Astrocyte (in vitro differentiated cells and primary cell): ENCODE results near the gene ANXA7. TPM values are rescaled to one million over a fixed set of nuclear protein-coding genes. Genes with fewer than 3 reads are reported as not detected.

Experiments
- DNase-seq: peaks from one replicate; pipeline ENCODE4 v3.0.0-alpha.2; 2010; ENCODE audit warnings: low read depth
- FAIRE-seq: peaks from 2 replicates; lab custom pipeline; 2011; peaks lifted over from hg19 to GRCh38; lab: Jason Lieb, UNC
- H2AFZ ChIP-seq: 2 replicates; pipeline ENCODE4 v1.6.0; 2012; ENCODE audit warnings: low read depth, low read length, inconsistent platforms
- H3K27ac ChIP-seq: 2 replicates; pipeline ENCODE4 v1.5.1; 2011; ENCODE audit warnings: low read depth, low read length, inconsistent platforms
- H3K27me3 ChIP-seq: 2 replicates; pipeline ENCODE4 v1.6.0; 2011; ENCODE audit warnings: low read length, inconsistent platforms; ENCODE audit not compliant: insufficient read depth
- H3K36me3 ChIP-seq: 2 replicates; pipeline ENCODE4 v1.5.1; 2011; ENCODE audit warnings: low read length, inconsistent platforms; ENCODE audit not compliant: insufficient read depth
- H3K4me1 ChIP-seq: 2 replicates; pipeline ENCODE4 v1.5.1; 2011; ENCODE audit warnings: low read length, inconsistent platforms; ENCODE audit not compliant: insufficient read depth
- H3K4me2 ChIP-seq: 2 replicates; pipeline ENCODE4 v1.6.0; 2012; ENCODE audit warnings: low read length, inconsistent platforms
- H3K4me3 ChIP-seq: 2 replicates; pipeline ENCODE4 v1.5.1; 2011; ENCODE audit warnings: low read depth, mild to moderate bottlenecking, low read length, inconsistent platforms; ENCODE audit not compliant: insufficient read depth
- H3K79me2 ChIP-seq: 2 replicates; pipeline ENCODE4 v1.6.0; 2012; ENCODE audit warnings: mild to moderate bottlenecking, low read length, inconsistent platforms; ENCODE audit not compliant: insufficient read depth
- H3K9ac ChIP-seq: 2 replicates; pipeline ENCODE4 v1.6.0; 2012; ENCODE audit warnings: mild to moderate bottlenecking, low read length, inconsistent platforms
- H3K9me3 ChIP-seq: 2 replicates; pipeline ENCODE4 v1.5.1; 2012; ENCODE audit warnings: low read depth, mild to moderate bottlenecking, low read length, inconsistent platforms; ENCODE audit not compliant: insufficient read depth
- H4K20me1 ChIP-seq: 2 replicates; pipeline ENCODE4 v1.6.0; 2012; ENCODE audit warnings: low read length, inconsistent platforms; ENCODE audit not compliant: insufficient read depth
- H3K27ac Mint-ChIP-seq: one replicate; pipeline ENCODE4 v1.8.0; 2021; ENCODE audit warnings: mild to moderate bottlenecking, mixed read lengths; ENCODE audit not compliant: unreplicated experiment
- H3K27me3 Mint-ChIP-seq: one replicate; pipeline ENCODE4 v1.8.0; 2021; ENCODE audit warnings: low read depth, mixed read lengths; ENCODE audit not compliant: unreplicated experiment
- H3K36me3 Mint-ChIP-seq: one replicate; pipeline ENCODE4 v1.8.0; 2021; ENCODE audit warnings: low read depth, mixed read lengths; ENCODE audit not compliant: unreplicated experiment
- H3K4me1 Mint-ChIP-seq: one replicate; pipeline ENCODE4 v1.8.0; 2021; ENCODE audit warnings: low read depth, mixed read lengths; ENCODE audit not compliant: unreplicated experiment
- H3K4me3 Mint-ChIP-seq: one replicate; pipeline ENCODE4 v1.8.0; 2021; ENCODE audit warnings: mild to moderate bottlenecking, moderate library complexity, mixed read lengths; ENCODE audit not compliant: unreplicated experiment
- H3K9me3 Mint-ChIP-seq: one replicate; pipeline ENCODE4 v1.8.0; 2021; ENCODE audit warnings: mild to moderate bottlenecking, mixed read lengths; ENCODE audit not compliant: unreplicated experiment
- EZH2 ChIP-seq: IDR thresholded peaks from 2 replicates; pipeline ENCODE4 v1.6.1; 2012; ENCODE audit warnings: mild to moderate bottlenecking, low read length, inconsistent platforms; ENCODE audit not compliant: insufficient read depth
- total RNA-seq: library from RNA; stranded (reverse); gene quantifications from 2 replicates; pipeline ENCODE4 v1.2.1, GENCODE V29; 2021
- TF ChIP-seq, protein P1 (sequence below): IDR thresholded peaks from 2 replicates; pipeline ENCODE4 v1.5.1; 2011; ENCODE audit warnings: low read depth, mild to moderate bottlenecking, inconsistent platforms, low read length, moderate library complexity; ENCODE audit not compliant: insufficient read depth

ANXA7 gene
- total RNA-seq, 1 donor from 2014 or later = 79.6 TPM

GRCh38 chr10:73459683-73460314 is 45.9 kb upstream of the ANXA7 start:
- H3K27ac ChIP-seq = no peak overlapping the region
- H4K20me1 ChIP-seq = peaks cover 3% of the 10 kb centered on the region
- Mint-ChIP-seq H3K27ac (no peak overlapping the region), H3K9me3 (no peaks in the 10 kb centered on the region), H3K36me3 (peaks cover 13% of the 10 kb centered on the region), H3K4me3 (no peak overlapping the region), H3K4me1 (no peaks in the 10 kb centered on the region), H3K27me3 (no peaks in the 10 kb centered on the region)
- no peak overlapping the region for H3K4me2 ChIP-seq
- no peaks in the 10 kb centered on the region for H3K27me3 ChIP-seq
- no peaks in the 10 kb centered on the region for H3K79me2 ChIP-seq
- no peaks in the 10 kb centered on the region for H3K4me1 ChIP-seq
- no peak for TF ChIP-seq EZH2
- TF ChIP-seq, protein P1, sequence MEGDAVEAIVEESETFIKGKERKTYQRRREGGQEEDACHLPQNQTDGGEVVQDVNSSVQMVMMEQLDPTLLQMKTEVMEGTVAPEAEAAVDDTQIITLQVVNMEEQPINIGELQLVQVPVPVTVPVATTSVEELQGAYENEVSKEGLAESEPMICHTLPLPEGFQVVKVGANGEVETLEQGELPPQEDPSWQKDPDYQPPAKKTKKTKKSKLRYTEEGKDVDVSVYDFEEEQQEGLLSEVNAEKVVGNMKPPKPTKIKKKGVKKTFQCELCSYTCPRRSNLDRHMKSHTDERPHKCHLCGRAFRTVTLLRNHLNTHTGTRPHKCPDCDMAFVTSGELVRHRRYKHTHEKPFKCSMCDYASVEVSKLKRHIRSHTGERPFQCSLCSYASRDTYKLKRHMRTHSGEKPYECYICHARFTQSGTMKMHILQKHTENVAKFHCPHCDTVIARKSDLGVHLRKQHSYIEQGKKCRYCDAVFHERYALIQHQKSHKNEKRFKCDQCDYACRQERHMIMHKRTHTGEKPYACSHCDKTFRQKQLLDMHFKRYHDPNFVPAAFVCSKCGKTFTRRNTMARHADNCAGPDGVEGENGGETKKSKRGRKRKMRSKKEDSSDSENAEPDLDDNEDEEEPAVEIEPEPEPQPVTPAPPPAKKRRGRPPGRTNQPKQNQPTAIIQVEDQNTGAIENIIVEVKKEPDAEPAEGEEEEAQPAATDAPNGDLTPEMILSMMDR = no peak
- H2AFZ ChIP-seq = no peak overlapping the region
- peaks cover 5% of the 10 kb centered on the region for H3K36me3 ChIP-seq
- H3K9ac ChIP-seq = no peak overlapping the region
- no peak overlapping the region for H3K4me3 ChIP-seq
- no peak for DNase-seq
- FAIRE-seq = no peak
- H3K9me3 ChIP-seq = no peaks in the 10 kb centered on the region

GRCh38 chr10:73456187-73456890 is 42.5 kb upstream of the ANXA7 start:
- no peaks in the 10 kb centered on the region for H3K79me2 ChIP-seq
- Mint-ChIP-seq H3K27ac (no peak overlapping the region), H3K9me3 (no peaks in the 10 kb centered on the region), H3K4me1 (no peaks in the 10 kb centered on the region), H3K27me3 (no peaks in the 10 kb centered on the region), H3K36me3 (no peaks in the 10 kb centered on the region), H3K4me3 (no peak overlapping the region)
- H3K4me2 ChIP-seq = no peak overlapping the region
- no peak for TF ChIP-seq EZH2
- TF ChIP-seq, protein P1 = no peak
- no peaks in the 10 kb centered on the region for H3K9me3 ChIP-seq
- DNase-seq (no peak), FAIRE-seq (no peak)
- H3K27me3 ChIP-seq = no peaks in the 10 kb centered on the region
- H3K36me3 ChIP-seq = peaks cover 13% of the 10 kb centered on the region
- H3K4me3 ChIP-seq = no peak overlapping the region
- H3K27ac ChIP-seq = no peak overlapping the region
- no peaks in the 10 kb centered on the region for H3K4me1 ChIP-seq
- no peak overlapping the region for H3K9ac ChIP-seq
- H2AFZ ChIP-seq = no peak overlapping the region
- peaks cover 3% of the 10 kb centered on the region for H4K20me1 ChIP-seq

DNA sequence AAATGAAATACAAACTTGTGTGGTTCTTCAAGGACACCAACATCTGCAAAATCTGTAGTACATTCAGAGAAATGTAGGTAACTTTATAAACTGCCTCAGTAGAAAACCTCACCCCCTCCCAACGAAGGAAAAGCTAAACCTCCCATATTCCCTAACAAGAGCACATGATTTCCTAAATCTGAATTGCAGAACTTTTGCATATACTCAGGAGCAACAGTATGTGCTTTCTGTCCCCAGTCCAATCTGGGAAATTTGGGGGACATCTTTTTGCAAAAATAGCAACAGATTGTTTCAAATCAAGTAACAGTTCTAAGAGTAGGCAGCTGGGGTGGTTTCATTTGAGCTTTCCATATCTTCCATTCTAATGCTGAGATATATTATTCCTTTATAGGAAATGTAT is 35.3 kb upstream of the ANXA7 start:
- Histone ChIP-seq H3K9ac (no peak overlapping the region), H3K4me2 (no peak overlapping the region), H3K36me3 (peaks cover 26% of the 10 kb centered on the region), H2AFZ (no peak overlapping the region), H3K9me3 (no peaks in the 10 kb centered on the region), H3K79me2 (no peaks in the 10 kb centered on the region), H3K27ac (no peak overlapping the region), H3K4me3 (no peak overlapping the region), H3K27me3 (no peaks in the 10 kb centered on the region), H4K20me1 (no peaks in the 10 kb centered on the region), H3K4me1 (no peaks in the 10 kb centered on the region)
- Mint-ChIP-seq H3K36me3 (no peaks in the 10 kb centered on the region), H3K27ac (no peak overlapping the region), H3K9me3 (no peaks in the 10 kb centered on the region), H3K4me3 (no peak overlapping the region), H3K4me1 (no peaks in the 10 kb centered on the region), H3K27me3 (no peaks in the 10 kb centered on the region)
- no peak for FAIRE-seq
- DNase-seq = no peak
- no peak for TF ChIP-seq EZH2
- TF ChIP-seq, protein P1 = no peak
